Nephron (organoid): ENCODE data around the gene RTN4.
"Not testable (repeated sequence)": the region's sequence is repeated elsewhere in the genome, so short reads cannot be mapped to it uniquely, and the experiment has no call there.

Source experiments
- H3K27ac Mint-ChIP-seq, 3 experiments: 2 replicates each; pipeline ENCODE4 v1.8.0; 2020; ENCODE audit warnings: mixed read lengths in 3 of 3, mild to moderate bottlenecking in 2 of 3, moderate library complexity in 1 of 3
- H3K27me3 Mint-ChIP-seq: 2 replicates; pipeline ENCODE4 v1.8.0; 2021; ENCODE audit warnings: low read depth, mild to moderate bottlenecking, moderate library complexity, mixed read lengths
- H3K36me3 Mint-ChIP-seq: 2 replicates; pipeline ENCODE4 v1.8.0; 2020; ENCODE audit warnings: low read depth, mixed read lengths
- H3K4me1 Mint-ChIP-seq: 2 replicates; pipeline ENCODE4 v1.8.0; 2020; ENCODE audit warnings: mixed read lengths
- H3K4me3 Mint-ChIP-seq, 3 experiments: 2 replicates each; pipeline ENCODE4 v1.8.0; 2020; ENCODE audit warnings: mild to moderate bottlenecking in 3 of 3, mixed read lengths in 3 of 3, moderate library complexity in 2 of 3
- H3K9me3 Mint-ChIP-seq: 2 replicates; pipeline ENCODE4 v1.8.0; 2020; ENCODE audit warnings: mixed read lengths
- CTCF ChIP-seq, 3 experiments: fragments of 200-600 bp; sonication (generic); IDR thresholded peaks; one replicate each; pipeline ENCODE4 v1.5.0; 2021; ENCODE audit warnings: antibody characterized with exemption in 3 of 3; ENCODE audit not compliant: unreplicated experiment in 3 of 3

The RTN4 gene

GRCh38 chr2:54999182-54999581 is 51.1 kb downstream of the RTN4 start:
- Mint-ChIP-seq H3K27ac (peak overlapping the region; percentile 12 to 31 (median 25)), H3K27me3 (no peaks in the 10 kb centered on the region), H3K36me3 (no peaks in the 10 kb centered on the region), H3K4me1 (peaks cover 77% of the 10 kb centered on the region), H3K9me3 (no peaks in the 10 kb centered on the region), H3K4me3 (peak overlapping the region in 2 of 3 experiments; percentile 12 to 23)
- TF ChIP-seq CTCF (IDR thresholded peaks at IDR 0.05; ENCODE audit: unreplicated experiment in 3 of 3), result no peak

GRCh38 chr2:54997826-54998225 is 52.4 kb downstream of the RTN4 start:
- no peak for TF ChIP-seq CTCF (IDR thresholded peaks at IDR 0.05; ENCODE audit: unreplicated experiment in 3 of 3)
- Mint-ChIP-seq H3K36me3 (no peaks in the 10 kb centered on the region), H3K27me3 (no peaks in the 10 kb centered on the region), H3K4me3 (peak overlapping the region in 1 of 3 experiments; percentile 6), H3K27ac (peak overlapping the region; percentile 13 to 42 (median 26)), H3K9me3 (no peaks in the 10 kb centered on the region), H3K4me1 (peaks cover 72% of the 10 kb centered on the region)

GRCh38 chr2:54995553-54995952 is 54.7 kb downstream of the RTN4 start:
- no peak overlapping the region for H3K27ac Mint-ChIP-seq
- H3K27me3 Mint-ChIP-seq, result no peaks in the 10 kb centered on the region
- no peak overlapping the region for H3K4me3 Mint-ChIP-seq
- peaks cover 65% of the 10 kb centered on the region for H3K4me1 Mint-ChIP-seq
- no peak for TF ChIP-seq CTCF (IDR thresholded peaks at IDR 0.05; ENCODE audit: unreplicated experiment in 3 of 3)
- H3K36me3 Mint-ChIP-seq, result peaks cover 4% of the 10 kb centered on the region
- no peaks in the 10 kb centered on the region for H3K9me3 Mint-ChIP-seq

- H3K27me3 Mint-ChIP-seq, H3K9me3 Mint-ChIP-seq, H3K27ac Mint-ChIP-seq, H3K4me3 Mint-ChIP-seq: not testable (repeated sequence)
- peaks cover 22% of the 10 kb centered on the region for H3K36me3 Mint-ChIP-seq
- H3K4me1 Mint-ChIP-seq, result peaks cover 44% of the 10 kb centered on the region
Measured at GRCh38 chr2:54990694-54991093, 59.6 kb downstream of the RTN4 start.

- no peaks in the 10 kb centered on the region for H3K9me3 Mint-ChIP-seq
- peak overlapping the region in 1 of 3 experiments; percentile 32 for H3K27ac Mint-ChIP-seq
- no peaks in the 10 kb centered on the region for H3K27me3 Mint-ChIP-seq
- H3K4me3 Mint-ChIP-seq, result no peak overlapping the region
- no peak for TF ChIP-seq CTCF (IDR thresholded peaks at IDR 0.05; ENCODE audit: unreplicated experiment in 3 of 3)
- peaks cover 32% of the 10 kb centered on the region for H3K36me3 Mint-ChIP-seq
- H3K4me1 Mint-ChIP-seq, result peaks cover 43% of the 10 kb centered on the region
Measured at GRCh38 chr2:54988612-54989011, 61.6 kb downstream of the RTN4 start.

GRCh38 chr2:54986264-54986663 is 64.0 kb downstream of the RTN4 start:
- Mint-ChIP-seq H3K27me3 (no peaks in the 10 kb centered on the region), H3K36me3 (peaks cover 43% of the 10 kb centered on the region), H3K27ac (peak overlapping the region in 1 of 3 experiments; percentile 2), H3K4me1 (peaks cover 42% of the 10 kb centered on the region), H3K9me3 (no peaks in the 10 kb centered on the region), H3K4me3 (no peak overlapping the region)
- no peak for TF ChIP-seq CTCF (IDR thresholded peaks at IDR 0.05; ENCODE audit: unreplicated experiment in 3 of 3)
